Stimulated activated CD4-positive, alpha-beta T cell treated with anti-CD3 and anti-CD28 coated beads, Interleukin-4, amount 100 ng/mL, for 4 hours (primary cell): ENCODE results near the gene GNG2.

ENCODE experiments used
- DNase-seq, 2 experiments: peaks; one replicate each; pipeline ENCODE4 v3.0.0-alpha.2; 2020

GNG2 gene

DNA sequence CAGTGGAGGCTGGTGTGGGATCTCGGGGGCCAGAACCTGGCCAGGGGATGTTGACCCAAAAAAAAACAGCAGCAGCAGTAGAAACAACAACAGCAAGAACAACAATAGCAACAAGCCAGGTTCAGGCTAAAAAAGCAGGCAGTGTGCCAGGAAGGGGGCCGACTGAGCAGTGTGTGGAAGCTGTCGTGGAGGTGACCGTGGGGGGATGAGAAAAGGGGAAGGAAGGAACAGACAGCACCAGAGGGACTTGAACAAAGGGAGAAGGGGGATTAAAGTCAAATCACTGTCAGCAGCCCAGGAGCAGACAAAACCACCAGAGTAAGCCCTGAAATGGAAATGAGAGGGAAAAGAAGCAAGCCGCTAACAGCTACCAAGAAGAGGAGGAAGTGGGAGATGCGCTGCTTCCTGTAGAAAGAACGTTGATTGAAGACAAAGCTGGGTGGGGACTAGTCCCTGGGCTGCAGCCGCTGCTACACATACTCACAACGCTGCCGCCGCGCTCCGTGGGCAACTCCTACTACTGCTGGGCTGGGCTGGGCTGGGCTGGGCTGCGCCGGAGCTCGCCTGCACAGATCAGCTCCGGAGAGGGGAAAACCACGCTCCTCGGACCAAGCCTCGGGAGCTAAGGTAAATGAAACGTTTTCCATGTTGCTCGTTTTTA, at the start of gene GNG2:
TSS of gene GNG2 (plus strand) at position 449 of the 661 bp plus-strand sequence. CDS start 90,067 bp downstream, outside the sequence.
- peak; percentile 66 to 71 for DNase-seq

DNA sequence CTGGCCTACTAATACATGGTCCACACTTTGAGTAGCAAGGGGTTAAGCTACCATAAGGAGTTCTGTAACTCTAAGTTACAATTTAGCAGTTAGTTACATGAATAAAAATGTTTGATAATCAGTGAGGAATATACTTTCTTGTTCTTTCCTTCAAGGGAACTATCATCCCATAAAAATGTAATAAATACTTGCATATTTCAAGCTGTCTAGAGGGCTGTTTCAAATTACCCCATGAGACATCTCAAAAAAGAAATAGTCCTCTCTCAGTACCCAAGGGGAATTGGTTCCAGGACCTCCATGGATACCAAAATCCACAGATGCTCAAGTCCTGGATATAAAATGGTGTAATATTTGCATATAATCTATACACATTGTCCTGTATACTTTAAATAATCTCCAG, 48.7 kb upstream of the GNG2 start:
- DNase-seq, result no peak

DNA sequence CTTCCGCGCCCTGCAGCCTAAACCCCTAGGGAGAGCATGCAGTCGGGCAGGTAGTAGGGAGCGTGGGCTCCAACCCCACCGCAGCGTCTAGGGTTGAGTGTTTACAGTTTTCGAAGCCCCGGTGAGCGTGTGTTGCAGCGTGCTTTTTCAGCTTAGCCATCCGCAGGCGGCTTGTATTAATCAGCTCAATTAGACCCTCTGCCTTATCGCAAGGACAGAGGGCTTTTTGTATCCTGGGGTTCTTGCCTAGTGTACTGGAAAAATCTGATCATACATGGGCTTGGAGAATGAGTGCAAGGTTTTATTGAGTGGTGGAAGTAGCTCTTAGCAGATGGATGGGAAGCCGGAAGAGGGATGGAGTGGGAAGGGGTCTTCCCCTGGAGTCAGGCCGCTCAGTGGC, 44.4 kb upstream of the GNG2 start:
- DNase-seq, result no peak

DNA sequence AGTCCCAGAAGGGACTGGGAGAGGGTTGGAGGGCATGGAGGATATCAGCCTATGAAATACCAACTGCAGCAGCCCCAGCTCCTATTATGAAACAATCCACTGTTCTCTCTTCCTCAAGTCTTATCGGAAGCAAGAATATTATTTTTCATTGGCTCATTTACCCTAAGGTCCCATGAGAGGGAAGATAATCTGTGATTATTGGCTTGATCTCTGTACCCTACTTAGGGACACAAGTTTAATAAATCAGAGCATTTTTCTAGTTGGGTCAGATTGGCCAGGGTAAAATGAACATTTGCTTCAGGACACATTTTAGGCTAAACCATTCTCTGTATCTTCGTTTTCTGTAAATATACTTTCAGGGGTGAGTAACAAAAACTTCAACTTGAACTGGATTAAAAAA, 43.1 kb upstream of the GNG2 start:
- DNase-seq, result no peak

DNA sequence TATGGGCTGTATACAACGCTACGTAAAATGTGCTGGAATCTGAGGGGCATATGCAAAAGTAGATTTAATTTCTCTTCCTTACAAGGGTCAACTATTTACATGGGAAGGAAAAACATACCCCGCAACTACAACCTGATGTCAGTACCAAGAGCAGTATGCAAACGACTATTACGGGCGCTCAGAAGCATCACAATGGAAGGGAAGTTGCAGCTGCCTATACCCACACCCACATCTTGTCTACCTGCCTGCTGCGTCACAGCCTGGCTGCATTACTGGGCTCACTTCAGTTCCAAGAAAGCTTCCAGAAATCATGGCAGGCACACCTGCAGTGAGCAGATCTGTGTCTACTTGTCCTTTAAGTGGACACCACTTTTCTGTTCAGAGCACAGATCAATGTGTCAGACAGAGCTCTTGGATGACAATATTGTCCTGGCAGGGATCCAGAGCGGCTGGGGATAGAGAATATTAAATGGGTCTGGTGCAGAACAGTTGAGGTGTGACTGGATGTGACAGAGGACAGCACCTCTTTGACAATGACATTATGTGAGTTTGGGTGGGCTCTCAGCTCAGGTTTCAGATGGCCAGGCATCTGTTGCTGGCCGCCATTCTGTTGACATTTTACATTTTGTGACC, 41.5 kb upstream of the GNG2 start:
- no peak for DNase-seq

DNA sequence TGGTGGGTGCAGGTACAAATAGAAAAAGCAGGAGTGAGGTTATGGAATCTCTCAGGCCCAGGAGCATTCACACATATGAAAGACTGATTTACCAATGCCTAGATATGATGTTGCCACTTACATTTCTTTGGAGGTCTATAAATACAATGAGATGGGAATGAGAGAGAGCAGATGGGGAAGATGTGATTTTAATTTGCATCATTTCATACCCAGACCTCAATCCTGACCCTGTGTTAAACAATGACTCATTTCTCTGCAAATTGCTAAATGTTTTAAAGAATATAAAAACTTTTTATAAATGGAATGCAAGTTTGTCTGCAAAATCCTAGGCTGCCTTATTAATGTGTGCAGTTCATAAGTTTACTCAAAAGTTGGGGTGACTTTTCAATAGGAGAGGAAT, 38.6 kb upstream of the GNG2 start:
- no peak for DNase-seq

DNA sequence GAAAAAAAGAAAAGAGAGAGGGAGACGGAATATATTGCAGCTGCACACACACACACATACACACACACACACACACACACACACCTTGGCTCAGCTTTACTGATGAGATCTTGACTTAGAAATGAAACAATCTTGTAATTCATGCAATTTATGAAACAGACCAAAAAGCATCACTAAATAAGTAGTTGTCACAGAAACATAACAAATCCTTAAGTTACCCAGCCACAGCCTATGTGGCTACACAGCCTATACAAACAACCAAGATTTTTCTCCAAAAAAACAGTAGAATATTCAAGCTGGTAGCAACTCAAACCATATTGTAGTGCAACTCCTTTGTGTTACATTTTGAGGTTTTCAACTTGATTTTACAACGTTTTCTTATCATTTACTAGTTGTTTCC, 37.9 kb upstream of the GNG2 start:
- no peak for DNase-seq

DNA sequence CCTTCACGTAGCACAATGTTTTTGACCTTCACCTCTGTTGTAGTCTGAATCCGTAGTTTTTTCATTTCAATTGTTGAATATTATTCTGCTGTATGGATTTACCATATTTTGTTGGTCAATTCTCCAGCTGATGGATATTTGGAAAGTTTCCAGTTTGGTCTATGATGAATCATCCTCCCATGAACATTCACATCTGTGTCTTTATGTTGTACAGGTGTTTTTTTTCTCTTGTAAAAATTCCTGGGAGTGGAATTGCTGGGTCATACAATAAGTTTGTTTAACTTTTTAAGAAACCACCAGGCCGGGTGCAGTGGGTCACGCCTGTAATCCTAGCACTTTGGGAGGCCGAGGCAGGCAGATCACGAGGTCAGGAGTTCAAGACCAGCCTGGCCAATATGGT, 36.7 kb upstream of the GNG2 start:
- DNase-seq, result no peak

DNA sequence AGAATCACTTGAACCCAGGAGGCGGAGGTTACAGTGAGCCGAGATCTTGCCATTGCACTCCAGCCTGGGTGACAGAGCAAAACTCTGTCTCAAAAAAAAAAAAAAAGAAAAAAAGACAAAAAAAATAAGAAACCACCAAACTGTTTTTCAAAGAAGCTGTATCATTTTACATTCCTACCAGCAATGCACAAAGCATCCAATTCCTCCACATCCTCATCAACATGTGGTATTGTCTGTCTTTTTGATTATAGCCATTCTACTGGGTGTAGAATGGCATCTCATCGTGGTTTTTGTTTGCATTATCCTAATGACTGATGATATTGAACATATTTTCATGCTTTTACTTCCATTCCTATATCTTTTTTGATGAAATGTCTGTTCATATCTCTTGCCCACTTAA, 36.2 kb upstream of the GNG2 start:
- DNase-seq, result no peak

DNA sequence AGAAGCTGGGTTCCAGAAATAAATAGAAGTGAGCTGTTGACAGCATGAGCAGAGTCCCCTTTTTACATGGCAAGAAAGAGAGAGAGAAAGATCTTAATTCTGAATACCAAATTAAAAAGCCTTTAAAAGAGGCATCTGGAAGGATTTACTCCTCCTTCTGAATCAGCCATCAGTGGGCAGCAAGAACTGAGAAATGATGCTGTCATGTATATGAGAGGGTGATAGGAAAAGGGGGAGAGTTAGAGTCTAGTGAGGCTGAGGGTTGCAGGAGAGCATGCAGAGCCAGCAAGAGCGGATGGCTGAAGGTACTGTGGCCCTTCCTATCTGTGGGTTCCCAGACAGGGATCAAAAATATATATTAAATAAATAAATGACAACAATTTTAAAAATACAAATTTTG, 34.5 kb upstream of the GNG2 start:
- no peak for DNase-seq

DNA sequence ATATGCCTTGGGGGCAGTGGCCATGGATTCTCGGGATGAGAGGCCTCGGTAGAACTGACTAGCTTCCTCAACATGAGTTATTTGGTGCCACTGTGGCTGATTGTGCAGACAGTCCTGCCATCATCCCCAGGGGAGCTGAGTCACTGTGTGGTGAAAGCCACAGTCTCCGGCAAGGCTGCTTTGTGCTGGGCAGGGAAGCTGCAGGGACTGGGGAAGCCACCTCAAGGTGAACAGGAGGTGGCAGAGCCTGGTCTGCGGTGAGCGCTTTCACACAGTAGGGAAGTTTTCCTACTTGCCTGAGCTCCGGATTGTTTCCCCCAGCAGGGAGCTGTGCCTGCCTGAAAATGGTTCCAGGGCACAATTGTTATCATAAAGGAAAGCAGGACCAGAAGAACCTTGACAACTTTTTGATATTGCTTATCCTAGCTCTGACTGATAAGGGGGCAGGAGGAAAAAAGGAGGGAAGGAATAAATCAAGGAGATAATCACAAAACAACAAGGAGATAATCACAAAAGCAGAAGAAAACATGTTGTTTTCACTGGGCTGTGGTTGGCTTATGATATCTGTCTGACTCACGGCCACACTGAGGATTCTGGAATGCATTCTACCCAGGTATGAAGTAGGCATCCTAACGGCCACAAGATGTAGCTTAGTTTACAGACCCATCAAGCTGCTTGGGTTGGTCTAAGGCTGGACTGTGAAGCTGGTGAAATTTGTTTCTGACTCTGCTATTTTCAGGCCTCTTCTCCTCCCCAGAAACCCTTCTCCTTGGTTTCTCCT, 32.2 kb upstream of the GNG2 start:
- peak; percentile 44 to 71 for DNase-seq

DNA sequence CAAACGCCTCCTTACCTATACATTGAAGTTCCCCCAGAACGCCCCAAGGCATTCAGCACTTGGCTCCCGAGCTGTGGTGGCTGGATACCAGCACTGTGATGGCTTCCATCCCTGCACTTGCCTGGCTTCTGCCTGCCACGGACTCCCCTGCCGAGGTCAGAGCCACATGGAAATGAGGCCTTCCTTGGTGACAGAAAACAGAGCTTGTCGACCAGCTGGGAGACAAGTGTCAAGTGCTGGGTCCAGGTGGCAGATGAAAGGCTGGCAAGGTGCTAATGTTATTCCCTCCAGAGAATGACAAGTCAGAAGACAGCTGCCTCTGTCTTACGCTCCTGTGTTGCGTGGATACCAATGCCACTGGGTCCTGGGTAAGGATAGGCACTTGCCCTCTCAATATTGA, 26.2 kb upstream of the GNG2 start:
- no peak for DNase-seq

DNA sequence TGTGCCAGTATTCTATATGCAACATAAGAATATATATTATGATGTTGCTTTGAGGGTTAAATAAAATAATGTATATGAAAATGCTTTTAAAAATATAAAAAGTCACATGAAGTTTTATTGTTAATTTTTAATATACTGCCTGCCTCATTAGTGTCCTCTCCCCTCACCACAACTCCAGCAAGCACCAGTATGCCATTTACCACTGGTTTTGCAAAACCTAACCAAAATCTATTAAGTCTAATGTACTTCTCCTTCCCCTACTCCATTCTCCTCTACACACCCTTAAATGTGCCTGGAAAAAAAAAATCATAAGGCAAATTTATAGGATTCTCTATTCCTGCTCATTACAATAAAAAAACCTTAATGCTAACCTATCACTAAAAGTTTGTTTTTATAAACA, 24.0 kb upstream of the GNG2 start:
- no peak for DNase-seq

DNA sequence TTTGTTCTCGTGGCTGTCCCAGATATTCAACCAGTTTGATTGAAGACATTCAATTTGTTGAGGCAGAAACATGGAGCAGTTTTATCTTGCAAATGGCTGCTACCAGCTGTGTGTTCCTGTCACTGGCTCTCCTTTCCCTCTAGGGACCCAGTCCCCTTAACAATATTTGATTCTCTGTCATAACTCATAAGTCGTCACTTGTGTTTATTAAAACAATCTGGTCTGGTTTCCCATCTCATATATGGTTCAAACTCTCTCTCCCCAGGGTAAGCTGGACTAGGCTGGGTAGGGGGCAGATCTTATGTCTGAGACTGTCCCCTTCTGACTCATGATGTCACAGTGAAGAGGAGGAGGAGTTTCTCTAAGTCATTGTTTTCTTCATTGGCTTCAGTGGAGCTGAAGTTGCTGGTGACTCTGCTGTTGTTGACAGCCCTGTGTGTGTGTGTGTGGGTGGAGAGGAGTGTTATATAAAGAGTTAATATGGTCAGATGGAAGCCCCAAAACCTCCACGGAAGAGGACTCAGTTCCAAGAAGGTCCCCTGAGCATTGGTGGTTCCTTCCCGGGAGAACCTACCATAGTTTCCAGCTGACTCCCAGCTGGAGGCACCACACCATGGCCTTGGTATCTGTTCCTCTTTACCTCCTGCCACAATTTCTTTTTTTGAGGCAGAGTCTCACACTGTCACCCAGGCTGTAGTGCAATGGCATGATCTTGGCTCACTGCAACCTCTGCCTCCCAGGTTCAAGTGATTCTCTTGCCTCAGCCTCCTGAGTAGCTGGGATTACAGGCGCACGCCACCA, 16.1 kb upstream of the GNG2 start:
- DNase-seq, result no peak

DNA sequence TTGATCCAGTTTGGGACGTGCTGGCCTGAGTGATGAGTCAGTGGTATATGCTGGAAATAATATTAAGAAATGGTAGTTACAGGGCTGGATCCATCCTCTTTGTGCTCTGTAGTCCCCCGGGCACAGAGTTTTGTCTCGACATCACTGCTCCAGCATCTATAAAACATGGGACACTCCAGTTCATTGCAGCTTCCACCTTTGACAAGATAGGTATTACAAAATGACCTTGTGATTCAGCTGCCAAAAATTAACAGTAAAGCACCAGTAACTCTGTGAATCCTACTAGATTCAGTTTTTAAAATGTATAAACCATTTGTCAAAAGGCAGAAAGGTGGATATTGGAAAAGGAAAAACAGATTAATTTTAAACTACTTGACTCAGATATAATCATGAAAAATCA, 14.6 kb upstream of the GNG2 start:
- no peak for DNase-seq

DNA sequence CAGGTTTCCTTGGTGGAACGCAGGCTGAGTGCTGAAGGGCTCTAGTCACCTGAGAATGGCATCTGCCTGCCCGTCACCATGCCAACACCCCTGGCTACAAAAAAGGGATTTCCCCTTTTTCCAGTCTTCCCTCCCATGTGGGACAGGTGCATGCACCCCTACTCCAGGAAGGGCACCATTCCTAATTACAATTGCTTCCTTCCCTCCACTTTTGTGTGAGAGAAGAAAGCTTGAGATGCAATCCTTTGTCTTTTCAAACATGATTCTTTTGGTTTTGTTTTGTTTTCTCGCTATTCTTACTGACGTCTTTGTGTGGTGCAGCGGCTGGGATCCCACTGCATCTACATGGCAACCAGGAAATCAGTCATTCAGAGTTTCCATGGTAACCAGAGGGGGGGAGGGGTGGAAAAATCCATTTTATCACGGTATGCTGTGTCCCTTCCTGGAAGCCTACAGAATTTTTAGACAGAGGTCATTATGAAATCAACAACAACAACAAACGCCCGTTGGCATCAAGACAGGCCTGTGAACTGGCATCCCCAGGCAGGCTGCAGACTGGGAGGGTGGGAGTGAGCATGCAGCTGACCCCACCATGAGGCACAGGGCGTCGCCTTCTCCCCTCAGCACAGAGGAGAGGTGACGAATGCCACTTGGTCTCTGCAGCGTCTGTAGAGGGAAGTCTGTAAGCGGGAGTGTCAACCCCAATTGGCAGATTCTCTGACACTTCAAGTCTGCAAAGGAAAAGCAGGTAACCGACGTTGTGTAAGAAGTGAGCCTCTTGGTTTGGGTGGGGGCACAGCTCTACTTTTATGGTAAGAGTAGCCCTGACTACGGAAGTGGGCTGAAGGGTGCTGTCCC, 13.6 kb upstream of the GNG2 start:
- peak; percentile 57 to 86 for DNase-seq

DNA sequence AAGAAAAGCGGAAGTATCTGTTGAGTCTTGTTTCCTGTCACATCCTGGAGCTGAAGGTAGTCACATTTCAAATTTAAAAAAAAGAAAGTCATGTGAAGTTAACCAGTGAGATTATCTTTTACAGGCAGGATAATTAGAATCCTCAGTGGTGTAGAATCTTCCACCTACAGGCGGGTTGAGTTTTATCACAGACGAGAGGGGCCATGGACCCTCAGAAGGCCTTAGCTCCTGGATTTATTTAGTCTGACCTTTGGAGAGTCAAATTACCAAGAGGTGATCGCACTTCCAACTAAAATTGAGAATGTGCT, 13.0 kb upstream of the GNG2 start:
- no peak for DNase-seq

DNA sequence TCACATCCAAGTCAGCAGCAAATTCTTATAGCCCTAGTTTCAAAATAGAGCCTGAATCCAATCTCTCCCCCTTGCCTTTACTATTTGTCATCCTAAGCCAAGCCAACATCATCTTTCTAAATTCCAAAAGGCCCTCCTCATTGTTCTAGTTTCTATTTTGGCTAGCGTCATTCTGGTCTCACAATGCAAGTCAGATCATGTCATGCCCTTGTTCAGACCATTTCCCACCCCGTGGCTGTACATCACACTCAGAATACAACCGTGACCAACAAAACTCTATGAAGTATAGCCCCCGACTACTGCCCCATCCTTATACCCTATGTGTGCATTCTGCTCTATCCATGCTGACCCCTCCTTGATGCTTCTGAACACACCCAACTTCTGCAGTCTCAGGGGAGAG, 12.3 kb upstream of the GNG2 start:
- DNase-seq, result no peak

DNA sequence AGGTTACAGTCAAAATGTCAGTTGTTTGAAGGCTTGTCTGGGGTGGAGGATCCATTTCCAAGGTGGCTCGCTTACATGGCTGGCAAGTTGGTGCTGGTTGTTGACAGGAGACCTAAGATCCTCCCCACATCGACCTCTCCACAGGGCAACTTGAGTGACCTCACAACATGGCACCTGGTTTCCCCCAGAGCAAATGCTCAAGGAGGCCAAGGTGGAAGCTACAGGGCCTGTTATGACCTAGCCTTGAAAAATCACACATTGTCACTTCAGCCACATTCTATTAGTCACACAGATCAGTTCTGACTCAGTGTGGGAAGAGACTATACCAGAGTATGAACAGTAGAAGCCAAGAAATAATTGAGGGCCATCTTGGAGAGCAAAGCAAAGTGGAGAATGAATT, 11.3 kb upstream of the GNG2 start:
- no peak for DNase-seq

DNA sequence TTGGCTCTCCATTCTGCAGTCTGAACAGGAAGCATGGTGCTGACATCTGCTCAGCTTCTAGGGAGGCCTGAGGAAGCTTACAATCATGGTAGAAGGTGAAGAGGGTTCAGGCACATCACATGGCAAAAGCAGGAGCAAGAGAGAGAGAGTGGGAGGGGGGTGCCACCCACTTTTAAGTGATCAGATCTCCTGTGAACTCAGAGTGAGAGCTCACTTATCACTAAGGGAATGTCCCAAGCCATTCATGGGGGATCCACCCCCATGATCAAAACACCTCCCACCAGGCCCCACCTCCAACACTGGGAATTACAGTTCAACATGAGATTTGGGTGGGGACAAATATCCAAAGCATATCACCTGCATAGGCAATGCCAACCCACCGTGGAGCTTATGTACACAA, 9.8 kb upstream of the GNG2 start:
- DNase-seq, result no peak

DNA sequence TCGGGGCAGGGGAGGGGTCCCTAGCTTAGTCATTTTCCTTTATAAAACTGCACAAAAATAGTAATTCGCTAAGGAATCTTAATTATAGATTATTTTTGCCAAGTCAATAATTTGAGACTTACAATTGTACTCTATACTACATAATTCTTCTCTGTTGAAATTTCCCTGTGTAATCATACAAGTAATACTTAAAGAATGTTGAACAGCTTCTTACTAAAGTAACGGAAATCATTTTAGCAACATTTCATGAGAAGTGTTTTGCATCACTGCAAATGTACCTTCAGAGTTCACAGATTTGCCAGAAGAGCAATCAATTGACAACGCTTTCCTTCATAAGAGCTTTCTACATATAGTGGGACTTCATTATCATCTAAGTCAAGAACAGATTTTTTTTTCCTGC, 7.9 kb upstream of the GNG2 start:
- DNase-seq, result no peak

DNA sequence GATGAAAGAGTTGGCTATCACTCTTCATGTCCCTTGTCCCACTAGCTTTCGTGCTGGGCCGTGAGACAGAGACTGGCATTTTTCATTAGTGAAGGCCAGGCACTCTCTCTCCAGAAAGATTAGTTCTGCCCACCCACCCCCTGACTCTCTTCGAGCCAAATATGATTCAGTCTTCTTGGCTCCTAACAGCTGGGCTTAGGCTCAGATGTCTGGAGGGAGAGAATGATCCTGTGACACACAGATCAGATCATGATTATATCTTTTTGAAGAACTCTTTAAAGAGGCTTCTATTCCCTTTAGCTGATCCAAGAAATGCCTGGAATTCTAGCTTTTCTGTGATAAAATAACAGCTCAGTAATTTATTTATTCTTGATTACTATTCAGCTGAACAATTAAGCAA, 5.2 kb upstream of the GNG2 start:
- no peak for DNase-seq
